ENCODE data around the gene FAM186B. TPM values are rescaled to one million over a fixed set of nuclear protein-coding genes. Genes with fewer than 3 reads are reported as not detected.
"Not testable (repeated sequence)": the region's sequence is repeated elsewhere in the genome, so short reads cannot be mapped to it uniquely, and the experiment has no call there.

FAM186B gene
- total RNA-seq (2016; rRNA removed; fragmentation: Illumina TruSeq; extraction: Trizol) (0.17 and 0.20 TPM in 2 replicates), polyA plus RNA-seq (2011; rRNA removed) (0.05 and 0.07 TPM in 2 replicates), polyA minus RNA-seq (2011; rRNA and poly(A)+ RNA removed; ENCODE audit: low replicate concordance) (0.22 TPM in 1 of 2 replicates, not detected in the other), Bru-seq, nascent RNA (percentile 23 among the genes with signal in this experiment), BruChase-seq, experiment 1, labeled RNA remaining after a 6-hour chase (percentile 30 among the genes with signal in this experiment), BruChase-seq, experiment 2, labeled RNA remaining after a 2-hour chase (percentile 27 among the genes with signal in this experiment)
- total RNA-seq (2016; cell fraction: cytosol; rRNA removed; fragmentation: Illumina TruSeq; extraction: Trizol; ENCODE audit: low read depth): not detected in 2 replicates
- total RNA-seq (2016; cell fraction: insoluble cytoplasmic fraction; rRNA removed; fragmentation: Illumina TruSeq; extraction: Trizol): 0.21 and 0.30 TPM in 2 replicates
- total RNA-seq (2016; cell fraction: membrane; rRNA removed; fragmentation: Illumina TruSeq; extraction: Trizol): 0.14 and 0.15 TPM in 2 replicates
- 0.16 TPM in 1 of 2 replicates, not detected in the other for total RNA-seq (2016; cell fraction: nucleus; rRNA removed; fragmentation: Illumina TruSeq; extraction: Trizol)
- 0.03 and 0.12 TPM in 2 replicates for polyA plus RNA-seq (2011; cell fraction: cytosol; rRNA removed)
- 0.07 and 0.08 TPM in 2 replicates for polyA plus RNA-seq (2011; cell fraction: nucleus; rRNA removed)
- polyA plus RNA-seq (2012): 0.19 and 0.44 TPM in 2 replicates
- polyA plus RNA-seq (2016; cell fraction: cytosol; fragmentation: Illumina TruSeq; extraction: Trizol; ENCODE audit: low read depth): not detected in 2 replicates
- 0.20 and 0.25 TPM in 2 replicates for polyA plus RNA-seq (2016; cell fraction: insoluble cytoplasmic fraction; fragmentation: Illumina TruSeq; extraction: Trizol; ENCODE audit: low read depth)
- polyA plus RNA-seq (2016; cell fraction: membrane; fragmentation: Illumina TruSeq; extraction: Trizol; ENCODE audit: low read depth): 0.14 and 0.23 TPM in 2 replicates
- polyA plus RNA-seq (2016; cell fraction: nucleus; fragmentation: Illumina TruSeq; extraction: Trizol; ENCODE audit: insufficient read depth, low read depth): not detected in 2 replicates
- not detected in 2 replicates for polyA minus RNA-seq (2011; cell fraction: cytosol; rRNA and poly(A)+ RNA removed)
- polyA minus RNA-seq (2011; cell fraction: nucleus; rRNA and poly(A)+ RNA removed): 0.25 TPM in 1 of 2 replicates, not detected in the other
- long read RNA-seq, experiment 1: 0 reads
- long read RNA-seq, experiment 2: 0 reads

- POLR2A ChIA-PET: interaction anchor here (0.5 kb wide), 1 partner anchor 17 kb away, joined by 3 read pairs; no protein-coding TSS in a partner anchor
- TF ChIP-seq ATF7 (IDR thresholded peaks at IDR 0.05): peak; percentile 35; the same call in 1 of the 2 replicates
- H3K27ac ChIP-seq (ENCODE audit: extremely low read length, insufficient read depth, low read length); H2AFZ ChIP-seq (ENCODE audit: low read length); in situ Hi-C loops (cut with HindIII; ENCODE audit: extremely low pct_ligation_motif_present, low pct_unique_long_range_greater_than_20kb); H3K9me3 ChIP-seq (ENCODE audit: low read length); H3K9ac ChIP-seq (ENCODE audit: insufficient read depth, low read depth, low read length); BruUV-seq (replicated peaks); H3K4me3 ChIP-seq (replicated peaks in 1 of 3; ENCODE audit: insufficient read depth in 1 of 3, low read depth in 2 of 3, low read length in 3 of 3); CTCF ChIA-PET (ENCODE audit: low intra/inter-chr PET ratio, low total read pairs); H4K20me1 ChIP-seq (ENCODE audit: insufficient read depth, low read length); DNase-seq (ENCODE audit: low spot score); intact Hi-C loops (cut with micrococcal nuclease; ENCODE audit: unreplicated experiment); H3K36me3 ChIP-seq (replicated peaks in 1 of 2; ENCODE audit: control insufficient read depth in 1 of 2, insufficient read depth in 2 of 2, low read length in 2 of 2); FAIRE-seq; ATAC-seq; H3K27me3 ChIP-seq (ENCODE audit: control insufficient read depth in 1 of 2, insufficient read depth in 2 of 2, low read length in 2 of 2); H3K79me2 ChIP-seq (ENCODE audit: insufficient read depth, low read length); H3K4me2 ChIP-seq (ENCODE audit: low read depth, low read length); TF ChIP-seq ATF7 (CRISPR knock-in tag; IDR thresholded peaks at IDR 0.05): not testable (repeated sequence)
- 82% methylated on average over 4 of the region's 4 CpGs for WGBS (ENCODE audit: low lambda C conversion rate)
- H3K4me1 ChIP-seq (ENCODE audit: insufficient read depth, low read length): peaks cover 21% of the 10 kb centered on the region
Observed at GRCh38 chr12:49605539-49605938, at the start of gene FAM186B. TSS of gene FAM186B (minus strand) at chr12:49605639. CDS start at chr12:49605477, 162 bp downstream.

GRCh38 chr12:49654715-49655114, 49.3 kb upstream of the FAM186B start:
- in situ Hi-C loops (cut with HindIII; ENCODE audit: extremely low pct_ligation_motif_present, low pct_unique_long_range_greater_than_20kb) (no loop called here), intact Hi-C loops (cut with micrococcal nuclease; ENCODE audit: unreplicated experiment) (no loop called here)
- Histone ChIP-seq H3K4me3 (replicated peaks in 1 of 3; ENCODE audit: insufficient read depth in 1 of 3, low read depth in 2 of 3, low read length in 3 of 3) (no peak overlapping the region), H2AFZ (ENCODE audit: low read length) (no peak overlapping the region), H3K9ac (ENCODE audit: insufficient read depth, low read depth, low read length) (no peak overlapping the region), H3K27ac (ENCODE audit: extremely low read length, insufficient read depth, low read length) (no peak overlapping the region), H3K79me2 (ENCODE audit: insufficient read depth, low read length) (no peaks in the 10 kb centered on the region), H4K20me1 (ENCODE audit: insufficient read depth, low read length) (no peaks in the 10 kb centered on the region), H3K36me3 (replicated peaks in 1 of 2; ENCODE audit: control insufficient read depth in 1 of 2, insufficient read depth in 2 of 2, low read length in 2 of 2) (no peaks in the 10 kb centered on the region), H3K4me1 (ENCODE audit: insufficient read depth, low read length) (peaks cover 18% of the 10 kb centered on the region), H3K4me2 (ENCODE audit: low read depth, low read length) (no peak overlapping the region), H3K9me3 (ENCODE audit: low read length) (no peaks in the 10 kb centered on the region), H3K27me3 (ENCODE audit: control insufficient read depth in 1 of 2, insufficient read depth in 2 of 2, low read length in 2 of 2) (peaks cover 0 to 4% of the 10 kb centered on the region in 2 experiments; a peak in 2 of 5 replicates)
- DNase-seq (ENCODE audit: low spot score): no peak
- no TSS peak for BruUV-seq (replicated peaks)
- CTCF ChIA-PET (ENCODE audit: low intra/inter-chr PET ratio, low total read pairs): no interaction called here
- no peak for FAIRE-seq
- ATAC-seq: no peak
- POLR2A ChIA-PET: no interaction called here
- TF ChIP-seq SMAD9 (CRISPR knock-in tag; IDR thresholded peaks at IDR 0.05) (no peak), ZNF597 (CRISPR knock-in tag; IDR thresholded peaks at IDR 0.05) (no peak), RFXAP (CRISPR knock-in tag; IDR thresholded peaks at IDR 0.05; ENCODE audit: borderline replicate concordance) (no peak), PHB2 (IDR thresholded peaks at IDR 0.05; ENCODE audit: partially characterized antibody) (no peak), ZNF644 (CRISPR knock-in tag; IDR thresholded peaks at IDR 0.05; ENCODE audit: low read depth) (no peak), ZNF720 (CRISPR knock-in tag; IDR thresholded peaks at IDR 0.05) (no peak), ISL2 (CRISPR knock-in tag; IDR thresholded peaks at IDR 0.05) (no peak)
- 95% methylated on average over 4 of the region's 5 CpGs for WGBS (ENCODE audit: low lambda C conversion rate)
